ENCODE data around the gene TRAPPC12.

DNA sequence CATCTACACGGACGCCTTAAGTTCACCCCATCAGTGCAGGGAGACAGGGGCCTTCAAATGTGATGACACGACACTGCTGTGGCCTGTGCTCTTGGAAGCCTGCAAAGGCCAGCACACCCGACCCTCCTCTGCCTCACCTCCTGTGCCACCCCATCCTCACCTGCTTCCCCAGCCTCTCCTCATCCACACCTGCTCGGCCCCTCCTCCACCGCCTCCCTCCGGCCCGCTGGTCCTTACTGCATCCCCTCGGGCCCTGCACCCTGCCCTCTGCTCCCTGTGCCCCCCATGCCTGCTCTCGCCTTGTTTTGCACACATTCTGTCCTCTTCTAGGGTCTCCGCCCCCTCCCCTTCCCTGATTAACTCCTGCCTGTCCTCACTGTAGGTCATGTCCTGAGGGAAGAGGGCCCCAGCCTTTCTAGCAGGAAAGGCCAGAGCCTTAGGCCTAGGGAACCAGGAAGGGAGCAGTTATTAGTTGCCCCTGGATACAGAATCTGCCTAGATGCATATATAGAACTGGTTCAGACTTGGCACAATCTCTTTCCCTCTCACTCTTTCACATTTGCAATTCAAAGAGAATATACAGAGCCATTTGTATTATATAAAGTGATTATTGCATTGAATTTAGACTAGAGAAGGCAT lies 39.4 kb downstream of the TRAPPC12 start:
- TF ChIP-seq CTCF (IDR thresholded peaks at IDR 0.05) (no peak), POLR2A (IDR thresholded peaks at IDR 0.05) (no peak)
